Mesendoderm (in vitro differentiated cells): ENCODE results near the gene U2AF2.

ENCODE experiments used
- DNase-seq: peaks from one replicate; pipeline ENCODE4 v3.0.0; 2013
- H2AK5ac ChIP-seq: 2 replicates; pipeline ENCODE4 v1.6.1; 2013; ENCODE audit warnings: low read length, inconsistent platforms
- H2BK120ac ChIP-seq: 2 replicates; pipeline ENCODE4 v1.6.1; 2013; ENCODE audit warnings: low read depth, mild to moderate bottlenecking, low read length, moderate library complexity, mixed read lengths
- H2BK15ac ChIP-seq: replicated peaks from 2 replicates; pipeline ENCODE4 v1.6.1; 2013; ENCODE audit warnings: low read depth, mild to moderate bottlenecking, moderate library complexity
- H2BK5ac ChIP-seq: 2 replicates; pipeline ENCODE4 v1.6.1; 2013; ENCODE audit warnings: low read length, inconsistent platforms
- H3K18ac ChIP-seq: 2 replicates; pipeline ENCODE4 v1.6.1; 2013; ENCODE audit warnings: mild to moderate bottlenecking, low read length, mixed read lengths
- H3K23ac ChIP-seq: one replicate; pipeline ENCODE4 v1.6.1; 2013; ENCODE audit warnings: low read length
- H3K27ac ChIP-seq: 2 replicates; pipeline ENCODE4 v1.5.1; 2013; ENCODE audit warnings: low read depth, mild to moderate bottlenecking, inconsistent platforms, low read length, moderate library complexity
- H3K27me3 ChIP-seq: 2 replicates; pipeline ENCODE4 v1.6.1; 2013; ENCODE audit warnings: low read length, control low read depth, mild to moderate bottlenecking, inconsistent platforms; ENCODE audit not compliant: insufficient read depth, poor library complexity
- H3K36me3 ChIP-seq: 2 replicates; pipeline ENCODE4 v1.6.1; 2013; ENCODE audit warnings: low read length, inconsistent platforms; ENCODE audit not compliant: control insufficient read depth, insufficient read depth
- H3K4ac ChIP-seq: one replicate; pipeline ENCODE4 v1.6.1; 2013; ENCODE audit warnings: low read depth, mild to moderate bottlenecking, low read length, moderate library complexity
- H3K4me1 ChIP-seq: 2 replicates; pipeline ENCODE4 v1.6.1; 2013; ENCODE audit warnings: low read depth, low read length, inconsistent platforms; ENCODE audit not compliant: control insufficient read depth
- H3K4me2 ChIP-seq: 2 replicates; pipeline ENCODE4 v1.6.1; 2013; ENCODE audit warnings: low read length
- H3K4me3 ChIP-seq: 2 replicates; pipeline ENCODE4 v1.5.1; 2013; ENCODE audit warnings: mild to moderate bottlenecking, low read length
- H3K56ac ChIP-seq: one replicate; pipeline ENCODE4 v1.6.1; 2013; ENCODE audit warnings: low read length
- H3K79me1 ChIP-seq: 2 replicates; pipeline ENCODE4 v1.6.1; 2013; ENCODE audit warnings: low read length, inconsistent platforms
- H3K79me2 ChIP-seq: 2 replicates; pipeline ENCODE4 v1.6.1; 2013; ENCODE audit warnings: mild to moderate bottlenecking, low read length; ENCODE audit not compliant: control insufficient read depth, insufficient read depth
- H3K9ac ChIP-seq: 2 replicates; pipeline ENCODE4 v1.6.1; 2013; ENCODE audit warnings: low read length, inconsistent platforms
- H4K5ac ChIP-seq: one replicate; pipeline ENCODE4 v1.6.1; 2013; ENCODE audit warnings: low read length
- H4K8ac ChIP-seq: one replicate; pipeline ENCODE4 v1.6.1; 2013; ENCODE audit warnings: low read depth, mild to moderate bottlenecking, control low read depth, low read length, moderate library complexity
- WGBS: extraction: QIAGEN DNeasy Blood & Tissue Kit; methylation state at CpG from one replicate; pipeline ENCODE4 v1.1.7; 2013; ENCODE audit warnings: low lambda C conversion rate, missing lambda C conversion rate; ENCODE audit not compliant: insufficient coverage; ENCODE audit errors: extremely low coverage; 5-methylcytosine and 5-hydroxymethylcytosine counted together

U2AF2 gene

GRCh38 chr19:55692681-55693081 lies 37.8 kb downstream of the U2AF2 start:
- Histone ChIP-seq H3K9ac (no peak overlapping the region), H3K4me1 (no peaks in the 10 kb centered on the region), H2AK5ac (no peak overlapping the region), H2BK15ac (no peak overlapping the region), H3K79me1 (no peaks in the 10 kb centered on the region), H4K8ac (no peak overlapping the region), H3K36me3 (peaks cover 7% of the 10 kb centered on the region), H2BK5ac (no peak overlapping the region), H3K23ac (no peak overlapping the region), H3K18ac (no peak overlapping the region), H3K27ac (no peak overlapping the region), H3K4ac (no peak overlapping the region), H3K79me2 (no peaks in the 10 kb centered on the region), H4K5ac (no peak overlapping the region), H2BK120ac (no peak overlapping the region), H3K27me3 (no peaks in the 10 kb centered on the region), H3K4me2 (no peak overlapping the region), H3K4me3 (no peak overlapping the region), H3K56ac (no peak overlapping the region)
- WGBS: no CpG with 5 or more reads among the region's 19 CpGs
- no peak for DNase-seq

GRCh38 chr19:55693336-55693974 lies 38.6 kb downstream of the U2AF2 start:
- H2BK15ac ChIP-seq: no peak overlapping the region
- H3K79me1 ChIP-seq: no peaks in the 10 kb centered on the region
- H3K4me3 ChIP-seq: no peak overlapping the region
- no peak for DNase-seq
- no peaks in the 10 kb centered on the region for H3K79me2 ChIP-seq
- no peaks in the 10 kb centered on the region for H3K4me1 ChIP-seq
- no peak overlapping the region for H4K8ac ChIP-seq
- WGBS: no CpG with 5 or more reads among the region's 20 CpGs
- H3K36me3 ChIP-seq: peaks cover 7% of the 10 kb centered on the region
- H4K5ac ChIP-seq: no peak overlapping the region
- no peak overlapping the region for H2BK120ac ChIP-seq
- no peak overlapping the region for H3K27ac ChIP-seq
- no peak overlapping the region for H3K18ac ChIP-seq
- no peak overlapping the region for H3K4me2 ChIP-seq
- no peaks in the 10 kb centered on the region for H3K27me3 ChIP-seq
- no peak overlapping the region for H3K23ac ChIP-seq
- H2AK5ac ChIP-seq: no peak overlapping the region
- no peak overlapping the region for H3K9ac ChIP-seq
- no peak overlapping the region for H2BK5ac ChIP-seq
- H3K4ac ChIP-seq: no peak overlapping the region
- no peak overlapping the region for H3K56ac ChIP-seq

- WGBS: no CpG with 5 or more reads among the region's 15 CpGs
- Histone ChIP-seq H3K9ac (no peak overlapping the region), H3K4ac (no peak overlapping the region), H3K4me3 (no peak overlapping the region), H3K27me3 (no peaks in the 10 kb centered on the region), H3K79me2 (no peaks in the 10 kb centered on the region), H2BK5ac (no peak overlapping the region), H3K23ac (no peak overlapping the region), H2BK120ac (no peak overlapping the region), H4K8ac (no peak overlapping the region), H2AK5ac (no peak overlapping the region), H3K79me1 (no peaks in the 10 kb centered on the region), H3K4me2 (no peak overlapping the region), H2BK15ac (no peak overlapping the region), H3K18ac (no peak overlapping the region), H3K36me3 (peaks cover 7% of the 10 kb centered on the region), H3K4me1 (no peaks in the 10 kb centered on the region), H4K5ac (no peak overlapping the region), H3K27ac (no peak overlapping the region), H3K56ac (no peak overlapping the region)
- no peak for DNase-seq
Measured at GRCh38 chr19:55694241-55694655, 39.4 kb downstream of the U2AF2 start.

GRCh38 chr19:55694656-55695491 lies 40.0 kb downstream of the U2AF2 start:
- no peak overlapping the region for H4K5ac ChIP-seq
- H3K4me1 ChIP-seq: no peaks in the 10 kb centered on the region
- no peak overlapping the region for H4K8ac ChIP-seq
- H3K4me2 ChIP-seq: no peak overlapping the region
- no peak for DNase-seq
- no peaks in the 10 kb centered on the region for H3K79me1 ChIP-seq
- H3K4ac ChIP-seq: no peak overlapping the region
- peaks cover 7% of the 10 kb centered on the region for H3K36me3 ChIP-seq
- no peak overlapping the region for H3K23ac ChIP-seq
- H3K4me3 ChIP-seq: no peak overlapping the region
- H3K79me2 ChIP-seq: no peaks in the 10 kb centered on the region
- no peak overlapping the region for H2BK120ac ChIP-seq
- no peak overlapping the region for H3K18ac ChIP-seq
- H3K9ac ChIP-seq: no peak overlapping the region
- no peaks in the 10 kb centered on the region for H3K27me3 ChIP-seq
- H2BK15ac ChIP-seq: no peak overlapping the region
- no peak overlapping the region for H2AK5ac ChIP-seq
- WGBS: no CpG with 5 or more reads among the region's 37 CpGs
- no peak overlapping the region for H2BK5ac ChIP-seq
- H3K56ac ChIP-seq: no peak overlapping the region
- H3K27ac ChIP-seq: no peak overlapping the region

GRCh38 chr19:55695511-55696290 lies 40.9 kb downstream of the U2AF2 start:
- Histone ChIP-seq H3K79me1 (no peaks in the 10 kb centered on the region), H3K79me2 (no peaks in the 10 kb centered on the region), H4K8ac (no peak overlapping the region), H3K56ac (no peak overlapping the region), H3K23ac (no peak overlapping the region), H3K9ac (no peak overlapping the region), H2BK15ac (no peak overlapping the region), H2BK5ac (no peak overlapping the region), H3K4ac (no peak overlapping the region), H3K4me2 (no peak overlapping the region), H3K36me3 (peaks cover 7% of the 10 kb centered on the region), H3K4me1 (no peaks in the 10 kb centered on the region), H4K5ac (no peak overlapping the region), H3K27ac (no peak overlapping the region), H2BK120ac (no peak overlapping the region), H3K18ac (no peak overlapping the region), H2AK5ac (no peak overlapping the region), H3K4me3 (no peak overlapping the region), H3K27me3 (no peaks in the 10 kb centered on the region)
- DNase-seq: no peak
- no CpG with 5 or more reads among the region's 23 CpGs for WGBS
